ENCODE measurements around the gene SLC35G4.
"Not testable (repeated sequence)": the region's sequence is repeated elsewhere in the genome, so short reads cannot be mapped to it uniquely, and the experiment has no call there.

- TF ChIP-seq CTCF (IDR thresholded peaks at IDR 0.05; ENCODE audit: insufficient read depth, low read length); POLR2AphosphoS5 (IDR thresholded peaks at IDR 0.05; ENCODE audit: low read depth); REST (IDR thresholded peaks at IDR 0.05; ENCODE audit: insufficient replicate concordance, low read depth); GABPA (IDR thresholded peaks at IDR 0.05; ENCODE audit: low read depth): not testable (repeated sequence)
These were observed 38.4 kb downstream of the SLC35G4 start for GRCh38 chr18:11647804-11648203.

Measured in HL-60 (cell line).